Mesodermal cell (in vitro differentiated cells): Measurements from ENCODE around the gene NAA11.
"Not testable (repeated sequence)": the region's sequence is repeated elsewhere in the genome, so short reads cannot be mapped to it uniquely, and the experiment has no call there.

Source experiments
- H3K27ac ChIP-seq: 2 replicates; pipeline ENCODE4 v1.7.0; 2013; ENCODE audit warnings: mild to moderate bottlenecking, low read depth, low read length, moderate library complexity; ENCODE audit not compliant: severe bottlenecking
- H3K36me3 ChIP-seq: 2 replicates; pipeline ENCODE4 v1.7.1; 2013; ENCODE audit warnings: mild to moderate bottlenecking, low read length, moderate library complexity; ENCODE audit not compliant: control insufficient read depth, insufficient read depth
- H3K4me1 ChIP-seq: one replicate; pipeline ENCODE4 v1.7.1; 2013; ENCODE audit warnings: mild to moderate bottlenecking, low read length; ENCODE audit not compliant: insufficient read depth, control insufficient read depth, poor library complexity, severe bottlenecking
- H3K4me3 ChIP-seq: 2 replicates; pipeline ENCODE4 v1.7.0; 2013; ENCODE audit warnings: low read length, control low read depth, mild to moderate bottlenecking; ENCODE audit not compliant: insufficient read depth, poor library complexity, severe bottlenecking; ENCODE audit errors: extremely low read depth
- H3K9me3 ChIP-seq: 2 replicates; pipeline ENCODE4 v1.7.1; 2013; ENCODE audit warnings: mild to moderate bottlenecking, low read length, moderate library complexity; ENCODE audit not compliant: control insufficient read depth
- WGBS, 2 experiments: methylation state at CpG; one replicate each; pipeline ENCODE4 v1.1.5; 2013; ENCODE audit warnings: missing lambda C conversion rate in 2 of 2; ENCODE audit not compliant: insufficient coverage in 2 of 2; 5-methylcytosine and 5-hydroxymethylcytosine counted together

NAA11 gene

DNA sequence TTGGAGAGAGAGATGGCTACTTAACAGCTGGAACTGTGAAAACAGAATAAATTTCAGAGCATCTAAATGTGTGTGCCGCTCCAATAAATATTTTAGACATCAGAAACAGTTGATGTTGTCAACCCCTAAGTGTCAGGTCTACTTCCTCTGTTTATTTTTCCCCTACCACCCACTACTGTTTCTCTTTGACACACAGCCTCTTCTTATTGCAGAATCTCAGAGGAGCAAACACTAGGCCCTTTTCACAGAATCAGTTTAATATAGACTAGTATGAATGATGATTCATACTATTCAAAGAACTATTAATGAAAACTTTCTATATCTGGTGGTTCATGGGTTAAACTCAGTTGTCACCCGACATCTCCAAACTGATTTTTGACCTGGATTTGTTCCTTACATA, 33.9 kb downstream of the NAA11 start:
- H3K4me3 ChIP-seq = no peak overlapping the region
- no peaks in the 10 kb centered on the region for H3K36me3 ChIP-seq
- H3K9me3 ChIP-seq = no peaks in the 10 kb centered on the region
- H3K27ac ChIP-seq = no peak overlapping the region
- 100% methylated on average over 1 of the region's 2 CpGs; no CpG with 5 or more reads in 1 of the 2 experiments for WGBS, 2 experiments
- H3K4me1 ChIP-seq = no peaks in the 10 kb centered on the region

- no peaks in the 10 kb centered on the region for H3K36me3 ChIP-seq
- H3K4me3 ChIP-seq = no peak overlapping the region
- no peak overlapping the region for H3K27ac ChIP-seq
- H3K4me1 ChIP-seq = no peaks in the 10 kb centered on the region
- H3K9me3 ChIP-seq = no peaks in the 10 kb centered on the region
- WGBS, 2 experiments = 87 to 89% methylated on average over 3 to 4 of the region's 4 CpGs
Observed at GRCh38 chr4:79290376-79290775, 35.5 kb downstream of the NAA11 start.

- no peaks in the 10 kb centered on the region for H3K9me3 ChIP-seq
- H3K4me3 ChIP-seq = no peak overlapping the region
- H3K4me1 ChIP-seq = no peaks in the 10 kb centered on the region
- no peaks in the 10 kb centered on the region for H3K36me3 ChIP-seq
- no peak overlapping the region for H3K27ac ChIP-seq
- WGBS, 2 experiments = no CpG with 5 or more reads among the region's 1 CpG
Observed at GRCh38 chr4:79288185-79288584, 37.7 kb downstream of the NAA11 start.

DNA sequence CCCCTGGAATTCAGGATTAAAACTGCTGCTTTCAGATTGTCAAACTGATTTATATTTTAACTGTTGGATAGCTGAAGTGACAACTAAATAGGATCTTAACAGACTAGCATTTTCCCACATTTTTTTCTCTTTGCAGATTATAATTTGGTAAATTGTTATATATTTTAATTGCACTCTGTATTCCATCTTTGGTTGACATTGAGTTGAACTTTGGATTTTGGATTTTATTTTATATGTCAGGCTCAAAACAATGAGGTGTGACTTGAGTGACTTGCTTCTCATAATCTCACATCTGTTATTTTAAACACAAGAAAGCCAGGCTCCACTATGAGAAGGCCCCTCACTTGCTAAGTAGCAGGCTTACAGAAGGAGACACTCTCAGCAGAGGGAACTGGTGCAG, 38.1 kb downstream of the NAA11 start:
- no peak overlapping the region for H3K27ac ChIP-seq
- no peaks in the 10 kb centered on the region for H3K9me3 ChIP-seq
- H3K4me1 ChIP-seq = no peaks in the 10 kb centered on the region

GRCh38 chr4:79287076-79287475, 38.8 kb downstream of the NAA11 start:
- Histone ChIP-seq H3K27ac (no peak overlapping the region), H3K9me3 (no peaks in the 10 kb centered on the region), H3K36me3 (no peaks in the 10 kb centered on the region), H3K4me3 (no peak overlapping the region), H3K4me1 (no peaks in the 10 kb centered on the region)
- WGBS, 2 experiments = 67% methylated on average over 1 of the region's 2 CpGs; no CpG with 5 or more reads in 1 of the 2 experiments

More for the DNA sequence above, 38.1 kb downstream of the NAA11 start:
- H3K36me3 ChIP-seq = no peaks in the 10 kb centered on the region
- H3K4me3 ChIP-seq = no peak overlapping the region

- Histone ChIP-seq H3K27ac (no peak overlapping the region), H3K36me3 (no peaks in the 10 kb centered on the region), H3K4me1 (no peaks in the 10 kb centered on the region), H3K4me3 (no peak overlapping the region), H3K9me3 (no peaks in the 10 kb centered on the region)
- WGBS, 2 experiments = 33 to 40% methylated on average over 1 of the region's 1 CpG
Observed at GRCh38 chr4:79281566-79282359, 44.1 kb downstream of the NAA11 start.

GRCh38 chr4:79277467-79277866, 48.4 kb downstream of the NAA11 start:
- H3K9me3 ChIP-seq, H3K4me3 ChIP-seq, H3K27ac ChIP-seq, H3K4me1 ChIP-seq, H3K36me3 ChIP-seq: not testable (repeated sequence)
- WGBS, 2 experiments = 100% methylated on average over 1 of the region's 7 CpGs

DNA sequence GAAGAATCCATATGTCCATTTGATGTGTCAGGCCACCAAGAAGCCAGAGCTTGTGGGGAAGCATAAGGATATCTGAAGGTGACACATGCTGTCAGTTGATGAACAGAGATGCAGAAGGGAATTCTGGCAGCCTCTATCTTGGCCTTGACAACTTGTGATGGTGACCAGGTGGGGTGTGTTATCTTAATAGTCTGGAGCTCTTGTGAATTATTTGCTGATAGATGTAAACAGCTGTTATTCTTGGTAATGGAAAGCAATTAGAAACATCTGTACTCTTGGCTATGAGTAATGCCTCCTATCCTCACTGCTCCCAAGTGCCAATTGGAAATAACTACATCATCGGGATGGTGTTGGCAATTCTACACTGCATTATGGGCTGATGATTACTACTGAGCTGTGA, 51.9 kb downstream of the NAA11 start:
- WGBS, 2 experiments = 100% methylated on average over 1 of the region's 1 CpG; no CpG with 5 or more reads in 1 of the 2 experiments
- no peak overlapping the region for H3K4me3 ChIP-seq
- no peaks in the 10 kb centered on the region for H3K4me1 ChIP-seq
- no peak overlapping the region for H3K27ac ChIP-seq
- no peaks in the 10 kb centered on the region for H3K9me3 ChIP-seq
- H3K36me3 ChIP-seq = no peaks in the 10 kb centered on the region

DNA sequence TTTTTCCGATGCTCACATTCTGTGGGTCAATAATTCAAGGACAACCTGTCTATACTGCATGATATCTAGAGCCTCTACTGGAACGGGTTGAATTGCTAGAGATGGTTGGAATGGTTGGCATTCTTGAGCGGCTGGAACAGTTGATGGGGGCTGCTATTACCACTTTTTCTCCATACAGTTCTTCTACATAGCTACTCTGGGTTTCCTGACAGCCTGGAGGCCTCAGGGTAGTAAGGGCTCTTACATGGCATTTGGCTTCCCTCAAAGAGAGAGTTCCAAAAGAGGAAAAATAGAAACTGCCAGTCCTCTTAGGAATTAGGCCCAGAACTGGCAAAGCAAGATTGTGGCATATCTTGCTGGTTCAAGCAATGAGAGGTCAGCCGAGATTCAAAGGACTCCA, 53.1 kb downstream of the NAA11 start:
- Histone ChIP-seq H3K4me3 (no peak overlapping the region), H3K4me1 (no peaks in the 10 kb centered on the region), H3K9me3 (no peaks in the 10 kb centered on the region), H3K36me3 (no peaks in the 10 kb centered on the region), H3K27ac (no peak overlapping the region)
- 76% methylated on average over 2 of the region's 4 CpGs; no CpG with 5 or more reads in 1 of the 2 experiments for WGBS, 2 experiments

DNA sequence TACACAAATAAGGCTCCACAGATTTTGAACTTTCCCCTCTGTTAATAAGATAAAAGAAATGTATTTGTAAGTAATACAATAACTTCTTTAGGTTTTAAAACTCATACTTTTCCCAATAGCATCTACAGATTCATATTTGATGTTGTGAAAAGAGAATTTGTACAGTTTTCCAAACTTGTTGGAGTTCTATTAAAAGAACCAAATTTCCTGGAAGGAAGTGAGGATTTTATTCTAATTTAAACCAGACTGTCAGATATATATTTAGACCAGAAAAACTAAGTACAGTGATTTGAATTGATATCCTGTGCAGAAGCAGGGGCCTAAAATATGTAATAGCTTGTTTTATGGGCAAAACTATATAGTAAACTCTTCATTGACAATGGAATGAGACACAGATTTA, 53.7 kb downstream of the NAA11 start:
- H3K4me1 ChIP-seq = no peaks in the 10 kb centered on the region
- H3K9me3 ChIP-seq = no peaks in the 10 kb centered on the region
- H3K4me3 ChIP-seq = no peak overlapping the region
- H3K36me3 ChIP-seq = no peaks in the 10 kb centered on the region
- H3K27ac ChIP-seq = no peak overlapping the region

- WGBS, 2 experiments = 67% methylated on average over 1 of the region's 1 CpG; no CpG with 5 or more reads in 1 of the 2 experiments
- H3K27ac ChIP-seq = no peak overlapping the region
- no peaks in the 10 kb centered on the region for H3K9me3 ChIP-seq
- H3K4me1 ChIP-seq = no peaks in the 10 kb centered on the region
- H3K36me3 ChIP-seq = no peaks in the 10 kb centered on the region
- no peak overlapping the region for H3K4me3 ChIP-seq
Observed at GRCh38 chr4:79267671-79268070, 58.2 kb downstream of the NAA11 start.
